NCI-H345 treated with DMSO at 0.1 percent for 48 hours (cell line): ENCODE data around the gene SERPINB13.

Experiments used
- DNase-seq: peaks from one replicate; lab custom pipeline; 2025; ENCODE audit not compliant: unreplicated experiment; lab: John Stamatoyannopoulos, UW

SERPINB13 gene

GRCh38 chr18:63646936-63647335, 59.8 kb downstream of the SERPINB13 start:
- DNase-seq, result no peak

GRCh38 chr18:63648241-63648640, 61.1 kb downstream of the SERPINB13 start:
- no peak for DNase-seq
